Stomach (tissue), 9 donors: ENCODE results near the gene ZNF189. TPM values are rescaled to one million over a fixed set of nuclear protein-coding genes. Genes with fewer than 3 reads are reported as not detected.

Source experiments
- DNase-seq, 2 donors: peaks; one replicate each; pipeline versions ENCODE4 v3.0.0 to v3.0.0-alpha.2; 2013 to 2019
- H3K27ac ChIP-seq, 5 donors: fragments of 200-600 bp in 4 of 5; sonication (generic) in 4 of 5; one replicate each; pipeline ENCODE4 v1.5.1; 2013 to 2019; ENCODE audit warnings: mild to moderate bottlenecking in 1 of 5, moderate library complexity in 1 of 5
- H3K27me3 ChIP-seq, 3 donors: fragments of 200-600 bp; sonication (generic); one replicate each; pipeline ENCODE4 v1.5.1; 2017 to 2019; ENCODE audit warnings: mixed run types in 1 of 3
- H3K36me3 ChIP-seq, 4 donors: fragments of 200-600 bp; sonication (generic); 1 replicate in 3 of 4; 2 replicates in 1 of 4; pipeline ENCODE4 v1.5.1; 2016 to 2019
- H3K4me1 ChIP-seq, 4 donors: fragments of 200-600 bp; sonication (generic); one replicate each; pipeline ENCODE4 v1.5.1; 2016 to 2019
- H3K4me3 ChIP-seq, 4 donors: fragments of 200-600 bp; sonication (generic) in 3 of 4; one replicate each; pipeline ENCODE4 v1.5.1; 2016 to 2019; ENCODE audit warnings: mild to moderate bottlenecking in 1 of 4
- H3K9me3 ChIP-seq, 4 donors: fragments of 200-600 bp; sonication (generic); one replicate each; pipeline ENCODE4 v1.5.1; 2016 to 2019
- CTCF ChIP-seq, 7 experiments: fragments of 450-650 bp in 4 of 7; fragments of 200-600 bp in 3 of 7; sonication (generic) in 3 of 7; IDR thresholded peaks; one replicate each; pipeline ENCODE4 v1.5.1; 2016 to 2019; ENCODE audit warnings: antibody characterized with exemption in 7 of 7, control low read depth in 2 of 7, mild to moderate bottlenecking in 1 of 7
- EP300 ChIP-seq: sonication (generic); formaldehyde crosslinking; IDR thresholded peaks from one replicate; pipeline ENCODE4 v1.6.1; 2017; ENCODE audit warnings: antibody characterized with exemption
- POLR2A ChIP-seq, 4 donors: fragments of 450-650 bp; IDR thresholded peaks; one replicate each; pipeline ENCODE4 v1.6.1; 2016; ENCODE audit warnings: antibody characterized with exemption in 4 of 4, control low read depth in 2 of 4, mild to moderate bottlenecking in 1 of 4, moderate library complexity in 1 of 4
- POLR2AphosphoS5 ChIP-seq, 3 donors: sonication (generic); formaldehyde crosslinking; IDR thresholded peaks; one replicate each; pipeline ENCODE4 v1.6.1; 2016; ENCODE audit warnings: antibody characterized with exemption in 3 of 3
- WGBS, 5 donors: extraction: QIAGEN DNeasy Blood & Tissue Kit in 3 of 5; methylation state at CpG; one replicate each; pipeline versions ENCODE4 v1.1.5 to v1.1.7; 2013 to 2018; 5-methylcytosine and 5-hydroxymethylcytosine counted together
- intact Hi-C: fragments of 100-400 bp; cut with DNase I; formaldehyde crosslinking; loops from one replicate; pipeline ENCODE4 v1.15.1; 2023; ENCODE audit warnings: low total_unique reads
- polyA plus RNA-seq, 3 donors: library from polyadenylated mRNA; stranded (reverse); fragments of 200-250 nt; gene quantifications; one replicate each; pipeline ENCODE4 v1.2.3, GENCODE V29; 2013
- total RNA-seq, 5 donors: library from RNA; depleted of rRNA; stranded (reverse); fragments of >200 nt; gene quantifications; one replicate each; pipeline versions ENCODE4 v1.1.0 to v1.2.3, GENCODE V29; 2014 to 2016
- donor health status: healthy with polysubstance abuse.
- donor health status: Bipolar disorder and iron deficiency.
- donor health status: healthy.

The ZNF189 gene
- total and polyA plus RNA-seq, 8 donors: 5.8 to 52.2 (median 12.3) TPM

GRCh38 chr9:101353683-101354082 lies 45.0 kb upstream of the ZNF189 start:
- DNase-seq: no peak
- no peak for TF ChIP-seq CTCF (IDR thresholded peaks at IDR 0.05)
- TF ChIP-seq EP300: no peak
- TF ChIP-seq POLR2A (IDR thresholded peaks at IDR 0.05): no peak
- no peak for TF ChIP-seq POLR2AphosphoS5 (IDR thresholded peaks at IDR 0.05)
- intact Hi-C loops: no loop called here
- Histone ChIP-seq H3K9me3 (no peaks in the 10 kb centered on the region), H3K4me3 (no peak overlapping the region), H3K4me1 (peaks cover 0 to 7% (median 2%) of the 10 kb centered on the region in 4 donors), H3K27me3 (no peaks in the 10 kb centered on the region), H3K36me3 (no peaks in the 10 kb centered on the region), H3K27ac (peak overlapping the region in 2 of 5 donors; percentile 17 to 60)
- 75 to 88% (median 80%) methylated on average over 2 of the region's 2 CpGs for WGBS, 5 donors

GRCh38 chr9:101354143-101354764 lies 44.4 kb upstream of the ZNF189 start:
- H3K9me3 ChIP-seq: no peaks in the 10 kb centered on the region
- peak overlapping the region in 4 of 5 donors; percentile 42 to 82 (median 61) for H3K27ac ChIP-seq
- intact Hi-C loops: no loop called here
- 66 to 72% (median 68%) methylated on average over 5 of the region's 5 CpGs for WGBS, 5 donors
- no peaks in the 10 kb centered on the region for H3K36me3 ChIP-seq
- peaks cover 0 to 7% (median 2%) of the 10 kb centered on the region in 4 donors for H3K4me1 ChIP-seq
- H3K4me3 ChIP-seq: no peak overlapping the region
- H3K27me3 ChIP-seq: no peaks in the 10 kb centered on the region
- TF ChIP-seq POLR2AphosphoS5 (IDR thresholded peaks at IDR 0.05) (peak in 2 of 3 donors; percentile 26 to 60), POLR2A (IDR thresholded peaks at IDR 0.05) (no peak)
- peak in 1 of 2 donors; percentile 77 for DNase-seq

- Histone ChIP-seq H3K4me3 (no peak overlapping the region), H3K27me3 (no peaks in the 10 kb centered on the region), H3K4me1 (peaks cover 0 to 7% (median 2%) of the 10 kb centered on the region in 4 donors), H3K36me3 (no peaks in the 10 kb centered on the region), H3K27ac (peak overlapping the region; percentile 42 to 82 (median 67)), H3K9me3 (no peaks in the 10 kb centered on the region)
- intact Hi-C loops: no loop called here
- TF ChIP-seq EP300 (no peak), CTCF (IDR thresholded peaks at IDR 0.05) (no peak), POLR2AphosphoS5 (IDR thresholded peaks at IDR 0.05) (no peak), POLR2A (IDR thresholded peaks at IDR 0.05) (no peak)
- 35 to 48% (median 44%) methylated on average over 6 to 7 of the region's 7 CpGs for WGBS, 5 donors
- peak in 1 of 2 donors; percentile 26 for DNase-seq
These were observed 43.6 kb upstream of the ZNF189 start for GRCh38 chr9:101354765-101355708.

- Histone ChIP-seq H3K36me3 (no peaks in the 10 kb centered on the region), H3K27ac (no peak overlapping the region), H3K27me3 (no peaks in the 10 kb centered on the region), H3K4me3 (no peak overlapping the region), H3K9me3 (no peaks in the 10 kb centered on the region), H3K4me1 (peaks cover 0 to 7% (median 2%) of the 10 kb centered on the region in 4 donors)
- 50 to 56% (median 50%) methylated on average over 1 of the region's 1 CpG; no CpG with 5 or more reads in 1 of the 5 donors for WGBS, 5 donors
- intact Hi-C loops: no loop called here
- no peak for DNase-seq
- no peak for TF ChIP-seq CTCF (IDR thresholded peaks at IDR 0.05)
- TF ChIP-seq EP300: no peak
- TF ChIP-seq POLR2AphosphoS5 (IDR thresholded peaks at IDR 0.05): no peak
- TF ChIP-seq POLR2A (IDR thresholded peaks at IDR 0.05): no peak
These were observed 42.0 kb upstream of the ZNF189 start for GRCh38 chr9:101356619-101357018.
